ENCODE results near the gene WDR54. TPM values are rescaled to one million over a fixed set of nuclear protein-coding genes. Genes with fewer than 3 reads are reported as not detected.
A peak's percentile ranks its signal among the peaks of the same experiment; 100 is the strongest.
"Not testable (repeated sequence)": the region's sequence is repeated elsewhere in the genome, so short reads cannot be mapped to it uniquely, and the experiment has no call there.

WDR54 gene
- total RNA-seq, 2 donors from 2014 or later = 67.6 to 67.9 TPM

DNA sequence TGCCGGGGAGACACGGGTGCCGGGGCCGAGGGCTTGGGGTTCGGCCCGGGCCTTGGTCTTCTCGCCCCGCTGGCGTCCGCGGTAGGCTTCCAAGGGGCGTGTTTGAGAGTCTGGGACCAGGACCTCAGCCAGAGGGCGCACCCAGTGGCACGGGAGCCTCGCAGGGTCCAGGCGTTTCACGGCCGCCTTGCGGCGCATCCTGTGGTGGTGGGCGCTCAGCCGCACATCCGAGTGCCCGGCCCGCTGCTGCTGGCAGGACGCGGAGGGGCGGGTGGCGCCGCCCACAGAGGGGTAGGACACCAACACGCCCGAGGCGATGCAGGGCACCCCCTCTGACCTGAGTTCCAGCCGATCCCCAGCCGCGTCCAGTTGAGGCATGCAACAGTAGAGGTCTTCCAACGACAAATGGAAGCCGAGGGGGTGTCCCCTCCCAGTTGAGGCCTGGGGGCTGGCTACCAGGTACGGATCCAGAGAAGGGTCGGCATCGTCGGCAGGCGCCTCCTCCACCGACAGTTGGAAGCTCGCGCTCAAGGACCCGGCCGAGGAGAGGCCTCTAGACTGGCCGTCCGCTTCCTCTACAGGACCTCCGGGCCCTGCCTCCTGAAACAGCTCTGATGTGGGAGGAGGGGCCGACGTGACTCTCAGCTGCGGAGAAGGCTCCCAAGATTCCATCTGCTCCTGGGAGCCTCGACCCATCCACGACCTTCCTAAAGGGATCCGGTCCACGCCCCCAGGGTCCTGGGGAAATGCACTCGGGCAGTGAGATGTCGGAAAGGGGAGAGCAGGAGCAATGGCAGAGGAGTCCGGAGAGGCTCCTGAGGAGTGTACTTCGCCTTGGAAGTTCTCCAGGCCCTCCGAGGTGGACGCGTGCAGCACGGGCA is 6.4 kb upstream of the WDR54 start:
- no peaks in the 10 kb centered on the region for H3K27me3 Mint-ChIP-seq (ENCODE audit: low read depth)
- H3K27ac Mint-ChIP-seq = no peak overlapping the region
- peaks cover 22% of the 10 kb centered on the region for H3K4me1 Mint-ChIP-seq (ENCODE audit: low read depth)
- ATAC-seq (replicated peaks in 1 of 2) = peak; percentile 68 to 77
- DNase-seq = peak; percentile 43 to 53
- peak overlapping the region; percentile 71 to 80 for H3K4me3 Mint-ChIP-seq
- no peaks in the 10 kb centered on the region for H3K9me3 Mint-ChIP-seq
- H3K36me3 Mint-ChIP-seq (ENCODE audit: insufficient read depth in 2 of 2) = no peaks in the 10 kb centered on the region

- ATAC-seq (replicated peaks in 1 of 2) (peak in 1 of 2 donors; percentile 7), DNase-seq (no peak)
- no peak overlapping the region for H3K27ac Mint-ChIP-seq
- no peaks in the 10 kb centered on the region for H3K9me3 Mint-ChIP-seq
- H3K27me3 Mint-ChIP-seq (ENCODE audit: low read depth) = no peaks in the 10 kb centered on the region
- H3K4me3 Mint-ChIP-seq = peak overlapping the region; percentile 15 to 80
- no peaks in the 10 kb centered on the region for H3K36me3 Mint-ChIP-seq (ENCODE audit: insufficient read depth in 2 of 2)
- peaks cover 28% of the 10 kb centered on the region for H3K4me1 Mint-ChIP-seq (ENCODE audit: low read depth)
These were observed 5.7 kb upstream of the WDR54 start for GRCh38 chr2:74415762-74416395.

GRCh38 chr2:74416778-74417177 is 4.8 kb upstream of the WDR54 start:
- no peaks in the 10 kb centered on the region for H3K9me3 Mint-ChIP-seq
- no peak for ATAC-seq (replicated peaks in 1 of 2)
- no peaks in the 10 kb centered on the region for H3K36me3 Mint-ChIP-seq (ENCODE audit: insufficient read depth in 2 of 2)
- no peaks in the 10 kb centered on the region for H3K27me3 Mint-ChIP-seq (ENCODE audit: low read depth)
- peaks cover 34% of the 10 kb centered on the region for H3K4me1 Mint-ChIP-seq (ENCODE audit: low read depth)
- H3K27ac Mint-ChIP-seq = no peak overlapping the region
- no peak for DNase-seq
- no peak overlapping the region for H3K4me3 Mint-ChIP-seq

DNA sequence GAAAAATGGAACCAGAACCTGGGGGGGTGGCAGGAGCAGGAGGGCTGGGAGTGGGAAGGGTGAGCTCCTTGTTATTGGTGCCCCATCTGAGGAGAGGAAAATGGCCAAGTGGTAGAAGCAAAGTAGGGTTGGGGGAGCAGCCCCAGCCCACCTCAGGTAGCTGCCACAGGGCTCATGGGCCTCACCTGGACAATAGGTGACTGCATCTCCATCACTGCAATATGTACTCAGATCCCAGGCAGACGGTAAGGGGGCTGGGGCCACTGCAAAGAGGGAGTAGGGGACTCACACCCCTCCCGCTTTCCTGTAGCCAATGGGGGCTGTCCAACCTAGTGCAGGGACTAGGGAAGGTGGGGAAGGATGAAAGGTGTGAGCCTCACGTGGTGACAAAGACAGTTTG is 4.3 kb upstream of the WDR54 start:
- DNase-seq (no peak), ATAC-seq (replicated peaks in 1 of 2) (no peak)
- Mint-ChIP-seq H3K27ac (no peak overlapping the region), H3K4me1 (ENCODE audit: low read depth) (peaks cover 37% of the 10 kb centered on the region), H3K4me3 (no peak overlapping the region), H3K9me3 (no peaks in the 10 kb centered on the region), H3K36me3 (ENCODE audit: insufficient read depth in 2 of 2) (no peaks in the 10 kb centered on the region), H3K27me3 (ENCODE audit: low read depth) (no peaks in the 10 kb centered on the region)

GRCh38 chr2:74417763-74418162 is 3.8 kb upstream of the WDR54 start:
- no peaks in the 10 kb centered on the region for H3K9me3 Mint-ChIP-seq
- no peak overlapping the region for H3K4me3 Mint-ChIP-seq
- no peak overlapping the region for H3K27ac Mint-ChIP-seq
- ATAC-seq (replicated peaks in 1 of 2) (no peak), DNase-seq (no peak)
- H3K27me3 Mint-ChIP-seq (ENCODE audit: low read depth) = no peaks in the 10 kb centered on the region
- H3K36me3 Mint-ChIP-seq (ENCODE audit: insufficient read depth in 2 of 2) = no peaks in the 10 kb centered on the region
- peaks cover 43% of the 10 kb centered on the region for H3K4me1 Mint-ChIP-seq (ENCODE audit: low read depth)

GRCh38 chr2:74418312-74418711 is 3.2 kb upstream of the WDR54 start:
- DNase-seq (no peak), ATAC-seq (replicated peaks in 1 of 2) (no peak)
- Mint-ChIP-seq H3K9me3 (no peaks in the 10 kb centered on the region), H3K4me3 (no peak overlapping the region), H3K36me3 (ENCODE audit: insufficient read depth in 2 of 2) (peaks cover 0 to 2% of the 10 kb centered on the region in 2 donors), H3K4me1 (ENCODE audit: low read depth) (peaks cover 48% of the 10 kb centered on the region), H3K27me3 (ENCODE audit: low read depth) (no peaks in the 10 kb centered on the region), H3K27ac (no peak overlapping the region)

- Mint-ChIP-seq H3K4me1 (ENCODE audit: low read depth) (peaks cover 53% of the 10 kb centered on the region), H3K36me3 (ENCODE audit: insufficient read depth in 2 of 2) (peaks cover 0 to 2% of the 10 kb centered on the region in 2 donors), H3K27me3 (ENCODE audit: low read depth) (no peaks in the 10 kb centered on the region)
These were observed 2.2 kb upstream of the WDR54 start for GRCh38 chr2:74419345-74419744.

GRCh38 chr2:74420006-74420405 is 1.5 kb upstream of the WDR54 start:
- ATAC-seq (replicated peaks in 1 of 2) (no peak), DNase-seq (no peak)
- H3K4me1 Mint-ChIP-seq (ENCODE audit: low read depth) = peaks cover 53% of the 10 kb centered on the region
- no peaks in the 10 kb centered on the region for H3K9me3 Mint-ChIP-seq
- H3K27ac Mint-ChIP-seq = peak overlapping the region; percentile 11
- H3K27me3 Mint-ChIP-seq (ENCODE audit: low read depth) = no peaks in the 10 kb centered on the region
- H3K36me3 Mint-ChIP-seq (ENCODE audit: insufficient read depth in 2 of 2) = peaks cover 0 to 2% of the 10 kb centered on the region in 2 donors
- peak overlapping the region; percentile 20 to 97 for H3K4me3 Mint-ChIP-seq

More at GRCh38 chr2:74419345-74419744, 2.2 kb upstream of the WDR54 start:
- no peak overlapping the region for H3K27ac Mint-ChIP-seq
- no peak for ATAC-seq (replicated peaks in 1 of 2)
- no peak for DNase-seq
- H3K4me3 Mint-ChIP-seq = no peak overlapping the region
- H3K9me3 Mint-ChIP-seq = no peaks in the 10 kb centered on the region

DNA sequence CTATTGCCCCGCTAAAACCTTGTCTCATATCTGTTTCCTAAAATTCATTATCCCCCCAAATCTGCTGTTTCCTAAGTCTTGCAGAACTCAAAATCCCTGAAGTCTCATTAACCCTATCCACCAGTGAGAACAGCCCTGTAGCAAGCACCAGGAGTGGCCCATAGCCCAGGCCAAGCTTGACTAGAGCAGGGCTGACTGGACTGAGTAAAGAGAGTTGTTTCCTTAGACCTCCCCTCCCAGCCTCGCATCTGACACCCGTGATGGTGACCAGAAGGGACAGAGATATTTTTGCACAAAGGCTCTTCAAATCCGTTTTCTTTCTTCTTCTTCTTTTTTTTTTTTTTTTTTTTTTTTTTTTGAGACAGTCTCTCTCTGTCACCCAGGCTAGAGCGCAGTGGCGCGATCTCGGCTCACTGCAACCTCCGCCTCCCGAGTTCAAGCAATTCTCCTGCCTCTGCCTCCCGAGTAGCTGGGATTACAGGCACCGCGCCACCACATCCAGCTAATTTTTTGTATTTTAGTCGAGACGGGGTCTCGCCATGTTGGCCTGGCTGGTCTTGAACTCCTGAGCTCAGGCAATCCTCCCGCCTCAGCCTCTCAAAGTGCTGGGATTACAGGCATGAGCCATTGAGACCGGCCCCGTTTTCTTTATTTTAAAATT is 957 bp upstream of the WDR54 start:
- H3K27me3 Mint-ChIP-seq (ENCODE audit: low read depth); H3K36me3 Mint-ChIP-seq (ENCODE audit: insufficient read depth in 2 of 2); ATAC-seq (replicated peaks in 1 of 2); DNase-seq; H3K9me3 Mint-ChIP-seq; H3K27ac Mint-ChIP-seq: not testable (repeated sequence)
- peak overlapping the region; percentile 96 to 97 for H3K4me3 Mint-ChIP-seq
- peaks cover 49% of the 10 kb centered on the region for H3K4me1 Mint-ChIP-seq (ENCODE audit: low read depth)

DNA sequence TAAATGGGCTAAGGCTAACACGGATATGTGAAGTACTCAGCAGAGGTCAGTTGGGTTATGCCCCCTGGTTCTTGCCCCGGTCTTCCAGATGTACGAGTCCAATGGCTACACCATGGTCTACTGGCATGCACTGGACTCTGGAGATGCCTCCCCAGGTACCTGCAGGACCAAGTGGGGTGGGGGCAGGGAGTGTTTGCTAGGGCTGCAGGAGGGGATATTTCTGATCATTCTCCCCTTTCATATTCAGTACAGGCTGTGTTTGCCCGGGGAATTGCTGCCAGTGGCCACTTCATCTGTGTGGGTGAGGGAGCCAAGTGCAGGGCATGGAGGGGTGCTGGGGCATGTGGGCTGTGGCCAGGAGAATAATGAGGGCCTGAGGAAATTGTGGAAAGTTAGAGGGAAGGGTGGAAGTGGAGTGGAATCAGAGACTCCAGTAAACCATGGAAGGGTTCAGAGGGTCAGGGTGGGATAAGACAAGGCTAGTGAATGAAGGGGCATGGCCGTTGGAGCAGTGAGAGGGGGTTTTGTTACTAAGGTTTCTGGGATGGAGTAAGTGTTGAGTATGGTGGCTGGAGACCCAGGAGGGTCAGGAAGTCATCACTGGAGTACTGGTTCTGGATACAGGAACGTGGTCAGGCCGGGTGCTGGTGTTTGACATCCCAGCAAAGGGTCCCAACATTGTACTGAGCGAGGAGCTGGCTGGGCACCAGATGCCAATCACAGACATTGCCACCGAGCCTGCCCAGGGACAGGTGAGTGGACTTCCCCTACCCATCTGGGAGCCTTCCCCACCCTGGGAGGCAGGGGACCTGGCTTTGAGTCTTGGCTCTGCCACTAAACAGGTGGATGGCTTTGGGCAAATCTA is 1.9 kb downstream of the WDR54 start:
- Mint-ChIP-seq H3K4me1 (ENCODE audit: low read depth) (peaks cover 37% of the 10 kb centered on the region), H3K36me3 (ENCODE audit: insufficient read depth in 2 of 2) (peaks cover 2 to 4% of the 10 kb centered on the region in 2 donors), H3K9me3 (no peaks in the 10 kb centered on the region), H3K4me3 (peak overlapping the region; percentile 96 to 97), H3K27me3 (ENCODE audit: low read depth) (no peaks in the 10 kb centered on the region), H3K27ac (no peak overlapping the region)
- ATAC-seq (replicated peaks in 1 of 2) = no peak
- DNase-seq = no peak

GRCh38 chr2:74424139-74424992 is 2.8 kb downstream of the WDR54 start:
- H3K36me3 Mint-ChIP-seq (ENCODE audit: insufficient read depth in 2 of 2) = peaks cover 2 to 4% of the 10 kb centered on the region in 2 donors
- ATAC-seq (replicated peaks in 1 of 2) (no peak), DNase-seq (no peak)
- no peaks in the 10 kb centered on the region for H3K27me3 Mint-ChIP-seq (ENCODE audit: low read depth)
- no peaks in the 10 kb centered on the region for H3K9me3 Mint-ChIP-seq
- peaks cover 37% of the 10 kb centered on the region for H3K4me1 Mint-ChIP-seq (ENCODE audit: low read depth)
- H3K4me3 Mint-ChIP-seq = no peak overlapping the region
- H3K27ac Mint-ChIP-seq = no peak overlapping the region

DNA sequence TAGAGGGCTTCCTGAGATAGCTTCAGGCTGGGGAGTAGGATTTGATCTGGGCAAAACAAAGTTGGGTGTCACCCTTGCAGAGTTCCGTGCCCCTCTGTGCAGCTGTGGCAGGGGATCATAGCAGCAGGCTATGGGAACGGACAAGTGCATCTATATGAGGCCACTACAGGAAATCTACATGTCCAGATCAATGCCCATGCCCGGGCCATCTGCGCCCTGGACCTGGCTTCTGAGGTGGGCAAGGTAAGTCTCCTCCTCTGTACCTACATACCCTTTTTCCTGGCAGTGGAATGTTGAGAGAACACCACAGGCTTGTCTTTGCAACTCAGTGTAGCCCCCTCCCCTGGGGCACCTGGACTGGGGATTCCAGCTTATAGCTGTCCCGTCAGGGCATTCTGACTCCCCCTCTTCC is 3.5 kb downstream of the WDR54 start:
- Mint-ChIP-seq H3K9me3 (no peaks in the 10 kb centered on the region), H3K4me3 (no peak overlapping the region), H3K27ac (no peak overlapping the region), H3K36me3 (ENCODE audit: insufficient read depth in 2 of 2) (peaks cover 2 to 4% of the 10 kb centered on the region in 2 donors), H3K4me1 (ENCODE audit: low read depth) (peaks cover 33% of the 10 kb centered on the region), H3K27me3 (ENCODE audit: low read depth) (no peaks in the 10 kb centered on the region)
- no peak for DNase-seq
- ATAC-seq (replicated peaks in 1 of 2) = no peak
